Adipose tissue (tissue), 3 donors: ENCODE measurements around the gene ELMO3. TPM values are rescaled to one million over a fixed set of nuclear protein-coding genes. Genes with fewer than 3 reads are reported as not detected.

Experiments
- H3K27ac ChIP-seq: one replicate; pipeline ENCODE4 v1.5.1; 2013; ENCODE audit warnings: low read depth, low read length
- WGBS, 3 donors: extraction: QIAGEN DNeasy Blood & Tissue Kit; methylation state at CpG; one replicate each; pipeline ENCODE4 v1.1.7; 2013; 5-methylcytosine and 5-hydroxymethylcytosine counted together
- polyA plus RNA-seq, 3 donors: library from polyadenylated mRNA; stranded (reverse); fragments of 200-250 nt; gene quantifications; one replicate each; pipeline ENCODE4 v1.2.3, GENCODE V29; 2013
- donor health status: healthy with polysubstance abuse.
- donor health status: Bipolar disorder and iron deficiency.
- donor health status: healthy.

Gene ELMO3
- polyA plus RNA-seq, 3 donors: 1.8 to 35.7 (median 4.5) TPM

DNA sequence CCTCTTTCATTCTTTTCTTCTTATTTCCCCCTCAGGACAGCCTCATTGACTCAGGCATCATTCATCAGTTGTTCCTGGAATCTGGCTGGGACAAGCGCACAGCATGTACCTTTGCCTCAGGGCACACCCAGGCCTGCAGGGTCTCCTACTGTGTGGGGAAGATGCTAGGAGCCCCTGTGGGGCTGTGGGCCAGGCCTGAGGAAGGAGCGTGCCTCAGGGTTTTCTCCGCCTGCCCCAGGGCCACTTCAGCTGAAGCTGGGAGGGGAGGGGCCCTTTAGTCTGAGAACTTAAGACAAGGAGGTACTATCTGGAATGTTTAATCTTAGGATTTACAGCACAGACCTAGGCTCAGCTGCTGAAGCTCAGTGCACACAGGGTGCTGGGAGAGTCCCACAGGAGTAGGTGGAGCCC is 7.9 kb downstream of the ELMO3 start:
- WGBS, 3 donors: 93 to 97% (median 94%) methylated on average over 3 of the region's 3 CpGs
- no peak overlapping the region for H3K27ac ChIP-seq

GRCh38 chr16:67207249-67208091 is 8.5 kb downstream of the ELMO3 start:
- no peak overlapping the region for H3K27ac ChIP-seq
- WGBS, 3 donors: 75 to 80% (median 78%) methylated on average over 21 of the region's 21 CpGs

- no peak overlapping the region for H3K27ac ChIP-seq
- 78 to 94% (median 94%) methylated on average over 11 of the region's 11 CpGs for WGBS, 3 donors
These were observed 9.4 kb downstream of the ELMO3 start for GRCh38 chr16:67208154-67208896.

- H3K27ac ChIP-seq: no peak overlapping the region
- WGBS, 3 donors: 86 to 93% (median 91%) methylated on average over 7 to 8 of the region's 8 CpGs
These were observed 10.6 kb downstream of the ELMO3 start for GRCh38 chr16:67209565-67209964.

- H3K27ac ChIP-seq: no peak overlapping the region
- 89 to 92% (median 90%) methylated on average over 22 to 25 of the region's 25 CpGs for WGBS, 3 donors
These were observed 11.4 kb downstream of the ELMO3 start for GRCh38 chr16:67210069-67210937.

- H3K27ac ChIP-seq: no peak overlapping the region
- 77 to 91% (median 80%) methylated on average over 7 of the region's 7 CpGs for WGBS, 3 donors
These were observed 12.7 kb downstream of the ELMO3 start for GRCh38 chr16:67211674-67212073.

DNA sequence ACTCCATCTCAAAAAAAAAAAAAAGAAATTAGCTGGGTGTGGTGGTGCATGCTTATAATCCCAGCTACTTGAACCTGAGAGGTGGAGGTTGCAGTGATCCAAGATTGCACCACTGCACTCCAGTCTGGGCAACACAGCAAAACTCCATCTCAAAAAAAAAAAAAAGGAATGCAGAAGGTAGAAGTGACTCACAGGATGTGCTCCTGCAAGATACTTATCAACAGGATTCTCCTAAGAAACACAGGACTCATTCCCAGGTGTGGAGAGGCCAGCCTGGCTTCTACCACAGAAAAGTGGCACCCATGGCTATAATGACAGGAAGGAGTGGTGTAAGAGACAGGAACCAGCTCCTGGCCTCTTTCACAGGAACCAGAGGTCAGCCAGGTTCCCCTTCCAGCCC is 13.8 kb downstream of the ELMO3 start:
- H3K27ac ChIP-seq: no peak overlapping the region

DNA sequence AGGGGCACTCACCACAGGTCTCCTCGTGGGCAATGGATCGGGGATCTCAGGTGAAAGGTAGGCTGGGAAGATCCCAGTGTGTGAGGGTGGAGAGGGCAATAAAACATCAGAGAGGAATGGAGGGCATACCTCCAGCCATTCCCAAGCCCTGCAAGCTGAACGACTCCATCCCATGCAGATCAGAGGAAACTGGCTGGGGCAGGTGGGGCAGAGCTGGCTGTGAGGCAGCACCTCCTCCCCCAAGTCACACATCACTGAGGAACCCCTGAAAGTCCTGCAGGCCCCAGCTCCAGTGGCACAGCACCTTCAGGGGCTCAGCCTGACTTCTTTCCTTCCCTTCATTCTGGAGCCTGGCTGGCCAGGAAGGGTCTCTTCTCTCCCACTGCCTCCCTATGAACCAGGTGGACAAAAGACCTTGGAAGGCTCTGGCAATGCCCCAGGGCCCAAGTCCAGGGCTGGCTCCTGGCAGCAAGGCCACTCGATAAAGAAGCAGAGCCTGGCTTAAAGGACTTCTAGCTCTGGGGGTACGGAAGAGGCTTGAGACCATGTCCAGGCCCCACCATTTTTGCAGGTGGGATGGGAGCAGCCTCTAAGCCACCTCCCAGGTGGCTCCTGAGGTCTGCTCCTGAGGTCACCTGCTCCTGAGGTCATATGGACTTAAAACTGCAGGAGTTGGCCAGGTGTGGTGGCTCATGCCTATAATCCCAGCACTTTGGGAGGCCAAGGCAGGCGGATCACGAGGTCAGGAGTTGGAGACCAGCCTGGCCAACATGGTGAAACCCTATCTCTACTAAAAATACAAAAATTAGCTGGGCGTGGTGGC is 14.5 kb downstream of the ELMO3 start:
- no peak overlapping the region for H3K27ac ChIP-seq
- WGBS, 3 donors: 42 to 76% (median 74%) methylated on average over 8 of the region's 8 CpGs

GRCh38 chr16:67215706-67216105 is 16.8 kb downstream of the ELMO3 start:
- 63 to 73% (median 71%) methylated on average over 5 of the region's 5 CpGs for whole genome bisulfite sequencing, 3 donors
- no peak overlapping the region for H3K27ac ChIP-seq

DNA sequence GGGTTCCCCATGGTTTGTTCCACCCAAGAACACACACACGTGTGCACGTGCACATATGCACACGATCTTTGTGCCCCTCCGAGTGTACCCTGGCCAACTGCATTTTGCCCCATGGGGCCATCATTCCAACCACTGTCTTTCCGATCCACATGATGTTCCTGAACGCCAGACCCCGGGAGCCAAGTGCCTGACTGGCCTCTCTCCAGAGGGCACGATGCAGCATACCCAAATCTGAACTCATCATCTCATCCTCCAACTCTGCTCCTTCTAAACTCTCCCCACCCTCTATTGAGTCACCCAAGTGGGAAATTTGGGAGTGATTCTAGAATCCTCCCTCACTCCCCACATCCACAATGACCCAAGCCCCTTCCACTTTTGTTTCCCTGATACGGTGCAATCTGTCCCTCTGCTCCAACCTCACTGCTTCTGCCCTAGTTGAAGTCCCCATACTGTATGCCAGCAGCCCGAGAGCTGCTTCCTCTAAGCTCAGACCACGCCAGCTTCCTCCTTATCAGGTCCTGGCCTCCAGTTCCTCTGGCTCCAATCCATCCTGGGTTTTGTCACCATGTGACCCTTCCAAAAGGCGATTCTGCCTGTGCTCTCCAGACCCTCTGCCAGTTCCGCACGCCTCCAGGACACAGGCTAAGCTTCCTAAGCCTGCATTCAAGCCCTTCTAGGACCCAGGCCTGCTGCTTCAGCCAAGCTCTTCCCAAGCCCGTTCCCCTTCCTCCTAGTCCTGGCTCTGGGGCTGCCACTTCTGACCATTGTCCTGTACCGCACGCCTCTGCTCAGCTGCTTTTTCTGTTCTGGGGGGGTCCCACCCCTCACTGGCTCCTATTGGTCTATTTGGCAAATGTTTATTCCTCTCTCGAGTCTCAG is 17.9 kb downstream of the ELMO3 start:
- no peak overlapping the region for H3K27ac ChIP-seq
- WGBS, 3 donors: 42 to 76% (median 44%) methylated on average over 18 of the region's 18 CpGs

DNA sequence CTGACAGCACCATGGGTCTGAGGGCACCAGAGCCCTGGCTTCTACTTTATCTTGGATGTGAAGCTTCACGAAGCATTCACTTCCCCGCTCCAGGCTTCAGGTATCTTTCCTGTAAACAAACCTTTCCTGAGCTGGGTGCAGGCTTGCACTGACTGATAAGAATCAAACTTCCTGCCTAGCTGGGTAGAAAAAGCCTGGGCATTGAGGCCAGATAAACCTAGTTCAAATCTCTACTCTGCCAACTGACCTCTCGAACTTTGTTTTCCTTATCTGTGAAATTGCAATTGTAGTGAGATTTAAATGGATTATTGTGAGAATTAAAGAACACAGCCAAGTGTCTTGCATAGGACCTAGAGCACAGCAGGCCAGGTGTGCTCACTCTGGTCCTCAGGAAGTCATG is 25.1 kb downstream of the ELMO3 start:
- WGBS, 3 donors: 17 to 30% (median 30%) methylated on average over 3 of the region's 3 CpGs
- no peak overlapping the region for H3K27ac ChIP-seq

DNA sequence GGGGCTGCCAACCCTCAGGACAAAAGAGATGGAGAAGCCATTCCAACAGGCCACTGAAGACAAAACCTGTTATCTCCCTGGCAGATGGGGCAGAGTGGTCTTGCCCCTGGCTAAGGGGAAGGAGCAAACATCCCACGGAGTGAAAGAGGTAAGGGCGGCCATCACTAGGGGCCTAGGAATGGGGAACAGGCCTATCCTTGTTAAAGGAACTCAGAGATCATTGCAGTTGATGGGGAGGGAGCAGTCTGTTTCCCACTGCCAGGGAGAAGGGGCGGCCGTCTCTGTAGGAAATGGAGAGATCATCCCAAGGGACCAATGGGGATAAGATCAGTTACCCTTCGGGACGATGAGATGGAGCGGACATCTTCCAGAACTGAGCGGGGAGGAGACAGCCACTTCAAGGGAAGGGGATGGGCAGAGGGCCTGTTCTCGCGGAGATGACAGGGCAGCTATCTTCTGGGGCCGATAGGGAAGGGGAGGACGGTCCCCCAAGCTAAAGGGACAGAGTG is 27.4 kb downstream of the ELMO3 start:
- WGBS, 3 donors: 8 to 10% (median 10%) methylated on average over 11 to 12 of the region's 12 CpGs
- peak overlapping the region; percentile 17 for H3K27ac ChIP-seq

DNA sequence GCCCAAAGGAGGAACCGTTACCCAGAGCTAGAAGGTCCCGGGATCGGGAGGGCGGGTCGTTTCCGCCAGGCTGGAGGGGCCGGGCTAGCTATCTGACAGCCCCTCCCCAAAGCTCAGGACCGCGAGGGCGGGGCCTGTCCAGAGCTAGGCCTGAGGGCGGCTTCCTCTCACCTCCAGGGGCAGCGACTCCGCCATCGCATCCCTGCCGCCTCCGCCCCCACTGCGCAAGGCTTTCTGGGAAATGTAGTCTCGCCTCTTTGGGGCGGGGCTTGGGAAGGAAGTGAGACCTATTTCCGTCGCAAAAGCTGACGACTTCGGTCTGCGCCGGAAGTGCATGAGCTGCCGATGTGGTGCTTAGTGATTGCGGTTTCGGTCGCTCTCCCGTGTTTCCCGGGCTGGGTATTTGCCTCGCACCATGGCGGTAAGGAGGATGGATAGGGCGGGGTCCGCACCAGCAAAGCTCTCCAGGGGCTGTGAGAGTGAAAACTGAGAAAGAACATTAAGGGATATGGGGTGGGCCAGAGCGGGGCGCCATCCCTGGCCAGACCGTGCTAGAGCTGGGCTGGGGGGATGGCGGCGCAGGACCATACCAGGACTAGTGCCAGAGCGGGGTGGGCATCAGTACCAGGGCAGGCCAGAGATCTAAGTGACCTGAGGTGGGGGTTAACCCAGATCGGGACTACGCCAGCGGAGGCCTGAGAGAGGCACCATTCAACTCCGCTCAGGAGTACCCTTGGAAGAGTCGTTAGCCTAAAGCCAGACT is 28.1 kb downstream of the ELMO3 start, which contains the start of gene TMEM208:
Gene TMEM208 (plus strand): TSS at position 327 of the 763 bp plus-strand sequence. CDS start 89 bp downstream, at position 416.
- H3K27ac ChIP-seq: peak within 1 kb of the TSS; percentile 17
- WGBS, 3 donors: 0% methylated on average over 40 to 46 of the region's 46 CpGs

GRCh38 chr16:67227567-67227921 is 28.6 kb downstream of the ELMO3 start:
- H3K27ac ChIP-seq: no peak overlapping the region
- WGBS, 3 donors: 10% methylated on average over 12 of the region's 12 CpGs

GRCh38 chr16:67228034-67228785 is 29.3 kb downstream of the ELMO3 start:
- no peak overlapping the region for H3K27ac ChIP-seq
- 79 to 91% (median 88%) methylated on average over 9 of the region's 9 CpGs for WGBS, 3 donors

GRCh38 chr16:67228905-67229304 is 30.0 kb downstream of the ELMO3 start:
- WGBS, 3 donors: 82 to 85% (median 85%) methylated on average over 9 of the region's 9 CpGs

More at GRCh38 chr16:67228905-67229304, 30.0 kb downstream of the ELMO3 start:
- H3K27ac ChIP-seq: no peak overlapping the region
